HG02588 (cell line): ENCODE data around the gene ARFGAP3.

Experiments used
- ATAC-seq: cut with Tn5 transposase; IDR thresholded peaks from one replicate; pipeline ENCODE4 v1.9.1; 2021; ENCODE audit warnings: mild to moderate bottlenecking, moderate library complexity; ENCODE audit not compliant: unreplicated experiment

Gene ARFGAP3

GRCh38 chr22:42865536-42865935 lies 8.5 kb upstream of the ARFGAP3 start:
- ATAC-seq: no peak

- no peak for ATAC-seq
Observed at GRCh38 chr22:42863349-42863961, 6.4 kb upstream of the ARFGAP3 start.

GRCh38 chr22:42862045-42862734 lies 5.1 kb upstream of the ARFGAP3 start:
- no peak for ATAC-seq

GRCh38 chr22:42860968-42861367 lies 3.9 kb upstream of the ARFGAP3 start:
- ATAC-seq: no peak

GRCh38 chr22:42857845-42858481 lies 890 bp upstream of the ARFGAP3 start:
- no peak for ATAC-seq

GRCh38 chr22:42856179-42856864 lies 751 bp downstream of the ARFGAP3 start:
- ATAC-seq: peak; percentile 17

GRCh38 chr22:42855721-42856120 lies 1.4 kb downstream of the ARFGAP3 start:
- no peak for ATAC-seq

GRCh38 chr22:42855211-42855610 lies 1.9 kb downstream of the ARFGAP3 start:
- no peak for ATAC-seq

- no peak for ATAC-seq
Observed at GRCh38 chr22:42848941-42849550, 8.0 kb downstream of the ARFGAP3 start.

- no peak for ATAC-seq
Observed at GRCh38 chr22:42847110-42847509, 10.0 kb downstream of the ARFGAP3 start.

GRCh38 chr22:42844756-42845155 lies 12.3 kb downstream of the ARFGAP3 start:
- ATAC-seq: no peak

- ATAC-seq: no peak
Observed at GRCh38 chr22:42842658-42843370, 14.3 kb downstream of the ARFGAP3 start.

GRCh38 chr22:42841444-42841843 lies 15.6 kb downstream of the ARFGAP3 start:
- no peak for ATAC-seq

GRCh38 chr22:42837556-42837955 lies 19.5 kb downstream of the ARFGAP3 start:
- ATAC-seq: no peak

- ATAC-seq: no peak
Observed at GRCh38 chr22:42836026-42836425, 21.0 kb downstream of the ARFGAP3 start.

- ATAC-seq: no peak
Observed at GRCh38 chr22:42834177-42834949, 22.7 kb downstream of the ARFGAP3 start.

GRCh38 chr22:42833104-42833503 lies 24.0 kb downstream of the ARFGAP3 start:
- no peak for ATAC-seq

GRCh38 chr22:42831712-42832111 lies 25.4 kb downstream of the ARFGAP3 start:
- no peak for ATAC-seq

- no peak for ATAC-seq
Observed at GRCh38 chr22:42830161-42830560, 26.9 kb downstream of the ARFGAP3 start.

- ATAC-seq: no peak
Observed at GRCh38 chr22:42829302-42829701, 27.8 kb downstream of the ARFGAP3 start.
